Gastroesophageal sphincter (tissue), 3 donors: ENCODE data around the gene STIL.

Source experiments
- EP300 ChIP-seq: sonication (generic); formaldehyde crosslinking; IDR thresholded peaks from one replicate; pipeline ENCODE4 v1.6.1; 2017; ENCODE audit warnings: antibody characterized with exemption, mild to moderate bottlenecking
- POLR2A ChIP-seq, 2 donors: fragments of 450-650 bp; IDR thresholded peaks; one replicate each; pipeline ENCODE4 v1.6.1; 2017; ENCODE audit warnings: antibody characterized with exemption in 2 of 2, mild to moderate bottlenecking in 2 of 2, moderate library complexity in 1 of 2
- POLR2AphosphoS5 ChIP-seq: sonication (generic); formaldehyde crosslinking; IDR thresholded peaks from one replicate; pipeline ENCODE4 v1.6.1; 2017; ENCODE audit warnings: antibody characterized with exemption
- TF ChIP-seq, protein P1 (sequence below), 4 experiments: fragments of 200-600 bp in 2 of 4; fragments of 450-650 bp in 2 of 4; sonication (generic) in 1 of 4; IDR thresholded peaks; one replicate each; pipeline ENCODE4 v1.5.1; 2017 to 2019; ENCODE audit warnings: antibody characterized with exemption in 4 of 4, mild to moderate bottlenecking in 2 of 4, moderate library complexity in 2 of 4

DNA sequence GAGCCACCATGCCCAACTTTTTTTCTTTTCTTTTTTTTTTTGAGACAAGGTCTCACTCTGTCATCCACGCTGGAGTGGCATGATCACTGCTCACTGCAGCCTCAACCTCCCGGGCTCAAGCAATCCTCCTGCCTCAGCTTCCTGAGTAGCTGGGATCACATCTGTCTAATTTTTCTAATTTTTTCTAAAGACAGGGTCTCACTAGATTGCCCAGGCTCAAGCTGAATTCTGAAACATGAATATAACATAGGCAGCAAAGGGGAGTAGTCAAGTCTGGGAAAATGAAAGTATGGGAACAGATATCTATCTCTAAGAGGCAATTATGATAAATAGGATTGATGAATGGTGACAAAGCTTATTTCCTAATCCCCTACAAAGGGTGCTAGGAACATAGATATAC is 12.3 kb upstream of the STIL start:
- TF ChIP-seq, protein P1, sequence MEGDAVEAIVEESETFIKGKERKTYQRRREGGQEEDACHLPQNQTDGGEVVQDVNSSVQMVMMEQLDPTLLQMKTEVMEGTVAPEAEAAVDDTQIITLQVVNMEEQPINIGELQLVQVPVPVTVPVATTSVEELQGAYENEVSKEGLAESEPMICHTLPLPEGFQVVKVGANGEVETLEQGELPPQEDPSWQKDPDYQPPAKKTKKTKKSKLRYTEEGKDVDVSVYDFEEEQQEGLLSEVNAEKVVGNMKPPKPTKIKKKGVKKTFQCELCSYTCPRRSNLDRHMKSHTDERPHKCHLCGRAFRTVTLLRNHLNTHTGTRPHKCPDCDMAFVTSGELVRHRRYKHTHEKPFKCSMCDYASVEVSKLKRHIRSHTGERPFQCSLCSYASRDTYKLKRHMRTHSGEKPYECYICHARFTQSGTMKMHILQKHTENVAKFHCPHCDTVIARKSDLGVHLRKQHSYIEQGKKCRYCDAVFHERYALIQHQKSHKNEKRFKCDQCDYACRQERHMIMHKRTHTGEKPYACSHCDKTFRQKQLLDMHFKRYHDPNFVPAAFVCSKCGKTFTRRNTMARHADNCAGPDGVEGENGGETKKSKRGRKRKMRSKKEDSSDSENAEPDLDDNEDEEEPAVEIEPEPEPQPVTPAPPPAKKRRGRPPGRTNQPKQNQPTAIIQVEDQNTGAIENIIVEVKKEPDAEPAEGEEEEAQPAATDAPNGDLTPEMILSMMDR (IDR thresholded peaks at IDR 0.05), result no peak
- no peak for TF ChIP-seq POLR2A (IDR thresholded peaks at IDR 0.05)
- no peak for TF ChIP-seq POLR2AphosphoS5
- no peak for TF ChIP-seq EP300
